ENCODE data around the gene NKX2-1.
"Not testable (repeated sequence)": the region's sequence is repeated elsewhere in the genome, so short reads cannot be mapped to it uniquely, and the experiment has no call there.

The NKX2-1 gene

GRCh38 chr14:36505181-36505815 lies 14.7 kb downstream of the NKX2-1 start:
- no peak for DNase-seq

- no peak for DNase-seq
Observed at GRCh38 chr14:36504771-36505175, 15.3 kb downstream of the NKX2-1 start.

- DNase-seq = no peak
Observed at GRCh38 chr14:36503771-36504741, 16.0 kb downstream of the NKX2-1 start.

- no peak for DNase-seq
Observed at GRCh38 chr14:36502558-36503508, 17.2 kb downstream of the NKX2-1 start.

- DNase-seq = no peak
Observed at GRCh38 chr14:36498938-36499337, 21.1 kb downstream of the NKX2-1 start.

GRCh38 chr14:36496346-36496745 lies 23.7 kb downstream of the NKX2-1 start:
- DNase-seq = no peak

- DNase-seq = no peak
Observed at GRCh38 chr14:36495666-36496065, 24.4 kb downstream of the NKX2-1 start.

GRCh38 chr14:36493761-36494160 lies 26.3 kb downstream of the NKX2-1 start:
- DNase-seq = no peak

- DNase-seq = no peak
Observed at GRCh38 chr14:36485773-36486172, 34.3 kb downstream of the NKX2-1 start.

- no peak for DNase-seq
Observed at GRCh38 chr14:36479344-36479743, 40.7 kb downstream of the NKX2-1 start.

- DNase-seq = no peak
Observed at GRCh38 chr14:36478782-36479181, 41.2 kb downstream of the NKX2-1 start.

GRCh38 chr14:36477266-36477665 lies 42.8 kb downstream of the NKX2-1 start:
- DNase-seq = no peak

GRCh38 chr14:36476061-36476460 lies 44.0 kb downstream of the NKX2-1 start:
- not testable (repeated sequence) for DNase-seq

GRCh38 chr14:36474593-36474992 lies 45.4 kb downstream of the NKX2-1 start:
- no peak for DNase-seq

- DNase-seq = no peak
Observed at GRCh38 chr14:36471431-36471830, 48.6 kb downstream of the NKX2-1 start.

- DNase-seq = no peak
Observed at GRCh38 chr14:36467332-36467731, 52.7 kb downstream of the NKX2-1 start.
